ENCODE measurements around the gene MFN2.

MFN2 gene

DNA sequence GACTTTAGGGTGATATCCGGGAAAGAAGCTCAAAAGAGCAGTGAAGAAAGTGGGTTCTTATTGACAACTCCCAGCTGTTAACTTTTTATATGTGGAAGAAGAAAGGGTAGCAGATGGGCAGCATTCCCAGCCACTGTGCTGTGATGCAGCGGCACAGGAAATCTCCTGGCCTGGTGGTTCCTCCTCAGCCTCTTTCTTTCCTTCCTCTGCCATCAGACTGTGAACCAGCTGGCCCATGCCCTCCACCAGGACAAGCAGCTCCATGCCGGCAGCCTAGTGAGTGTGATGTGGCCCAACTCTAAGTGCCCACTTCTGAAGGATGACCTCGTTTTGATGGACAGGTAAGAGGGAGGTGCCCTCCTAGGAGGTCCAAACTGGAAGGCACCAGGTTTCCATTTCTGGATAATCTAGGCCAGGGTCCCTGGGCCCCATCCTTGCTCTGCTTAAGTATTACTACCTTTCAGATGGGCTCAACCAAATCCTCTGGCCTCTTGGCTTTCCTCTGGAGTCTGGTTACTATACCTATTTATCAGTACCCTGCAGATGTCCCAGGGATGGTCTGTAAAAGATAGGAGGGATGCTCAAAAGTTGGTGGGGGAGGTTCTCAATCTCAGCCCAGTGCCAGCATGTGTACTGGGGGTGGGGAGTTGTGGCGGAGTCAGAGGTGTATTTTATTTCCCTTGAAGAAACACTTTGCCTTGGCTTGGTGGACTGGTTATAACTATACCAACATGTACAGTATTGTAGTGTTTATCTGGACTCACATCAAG lies 17.0 kb downstream of the MFN2 start:
- ChIA-PET CTCF (interaction anchor here (0.5 kb wide), 1 partner anchor 461 kb away, joined by 3 read pairs; no protein-coding TSS in a partner anchor), POLR2A (interaction anchor here (0.6 to 1.6 kb wide), 5 partner anchors 12 to 97 kb away, joined by 3 to 7 read pairs (median 4); partner anchors contain the start of gene MIIP)
- Histone ChIP-seq H3K36me3 (ENCODE audit: control insufficient read depth in 2 of 2, insufficient read depth in 1 of 2, low read length in 2 of 2) (peaks cover 40 to 96% of the 10 kb centered on the region in 2 experiments), H3K4me3 (ENCODE audit: low read depth, low read length) (no peak overlapping the region), H3K27ac (ENCODE audit: extremely low read depth, low read depth, low read length) (no peak overlapping the region), H3K4me1 (ENCODE audit: control insufficient read depth, insufficient read depth, low read length) (no peaks in the 10 kb centered on the region), H3K9me3 (ENCODE audit: control insufficient read depth, insufficient read depth, low read depth, low read length) (no peaks in the 10 kb centered on the region)
- no peak for TF ChIP-seq ZNF266 (tag by site-specific recombination; IDR thresholded peaks at IDR 0.05; ENCODE audit: low read depth)
- no peak for TF ChIP-seq ZNF704 (tag by site-specific recombination; IDR thresholded peaks at IDR 0.05)
- TF ChIP-seq CTCF (tag by site-specific recombination; IDR thresholded peaks at IDR 0.05), result no peak
- TF ChIP-seq, protein P1, sequence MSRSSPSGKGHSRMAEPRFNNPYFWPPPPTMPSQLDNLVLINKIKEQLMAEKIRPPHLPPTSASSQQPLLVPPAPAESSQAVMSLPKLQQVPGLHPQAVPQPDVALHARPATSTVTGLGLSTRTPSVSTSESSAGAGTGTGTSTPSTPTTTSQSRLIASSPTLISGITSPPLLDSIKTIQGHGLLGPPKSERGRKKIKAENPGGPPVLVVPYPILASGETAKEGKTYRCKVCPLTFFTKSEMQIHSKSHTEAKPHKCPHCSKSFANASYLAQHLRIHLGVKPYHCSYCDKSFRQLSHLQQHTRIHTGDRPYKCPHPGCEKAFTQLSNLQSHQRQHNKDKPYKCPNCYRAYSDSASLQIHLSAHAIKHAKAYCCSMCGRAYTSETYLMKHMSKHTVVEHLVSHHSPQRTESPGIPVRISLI (tag by site-specific recombination; IDR thresholded peaks at IDR 0.05), result no peak
- no peak for TF ChIP-seq ZNF16 (tag by site-specific recombination; IDR thresholded peaks at IDR 0.05; ENCODE audit: low read depth)
- TF ChIP-seq, protein P2, sequence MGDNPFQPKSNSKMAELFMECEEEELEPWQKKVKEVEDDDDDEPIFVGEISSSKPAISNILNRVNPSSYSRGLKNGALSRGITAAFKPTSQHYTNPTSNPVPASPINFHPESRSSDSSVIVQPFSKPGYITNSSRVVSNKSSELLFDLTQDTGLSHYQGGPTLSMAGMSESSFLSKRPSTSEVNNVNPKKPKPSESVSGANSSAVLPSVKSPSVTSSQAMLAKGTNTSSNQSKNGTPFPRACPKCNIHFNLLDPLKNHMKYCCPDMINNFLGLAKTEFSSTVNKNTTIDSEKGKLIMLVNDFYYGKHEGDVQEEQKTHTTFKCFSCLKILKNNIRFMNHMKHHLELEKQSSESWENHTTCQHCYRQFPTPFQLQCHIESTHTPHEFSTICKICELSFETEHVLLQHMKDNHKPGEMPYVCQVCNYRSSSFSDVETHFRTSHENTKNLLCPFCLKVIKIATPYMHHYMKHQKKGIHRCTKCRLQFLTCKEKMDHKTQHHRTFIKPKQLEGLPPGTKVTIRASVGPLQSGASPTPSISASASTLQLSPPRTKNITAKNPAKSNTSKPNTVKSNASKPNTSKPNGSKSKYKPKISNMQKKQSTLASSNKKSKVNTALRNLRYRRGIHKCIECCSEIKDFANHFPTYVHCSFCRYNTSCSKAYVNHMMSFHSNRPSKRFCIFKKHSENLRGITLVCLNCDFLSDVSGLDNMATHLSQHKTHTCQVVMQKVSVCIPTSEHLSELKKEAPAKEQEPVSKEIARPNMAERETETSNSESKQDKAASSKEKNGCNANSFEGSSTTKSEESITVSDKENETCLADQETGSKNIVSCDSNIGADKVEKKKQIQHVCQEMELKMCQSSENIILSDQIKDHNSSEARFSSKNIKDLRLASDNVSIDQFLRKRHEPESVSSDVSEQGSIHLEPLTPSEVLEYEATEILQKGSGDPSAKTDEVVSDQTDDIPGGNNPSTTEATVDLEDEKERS (tag by site-specific recombination; IDR thresholded peaks at IDR 0.05), result no peak
- TF ChIP-seq ZBTB1 (tag by site-specific recombination; IDR thresholded peaks at IDR 0.05), result no peak
- TF ChIP-seq ZNF391 (tag by site-specific recombination; IDR thresholded peaks at IDR 0.05; ENCODE audit: borderline replicate concordance, low read depth), result no peak
- TF ChIP-seq, protein P3, sequence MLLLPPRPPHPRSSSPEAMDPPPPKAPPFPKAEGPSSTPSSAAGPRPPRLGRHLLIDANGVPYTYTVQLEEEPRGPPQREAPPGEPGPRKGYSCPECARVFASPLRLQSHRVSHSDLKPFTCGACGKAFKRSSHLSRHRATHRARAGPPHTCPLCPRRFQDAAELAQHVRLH (tag by site-specific recombination; IDR thresholded peaks at IDR 0.05), result no peak
- TF ChIP-seq ZNF404 (tag by site-specific recombination; IDR thresholded peaks at IDR 0.05), result no peak
- no peak for TF ChIP-seq HIC1 (tag by site-specific recombination; IDR thresholded peaks at IDR 0.05)
- no peak for TF ChIP-seq ZNF623 (tag by site-specific recombination; IDR thresholded peaks at IDR 0.05)
- TF ChIP-seq ZNF501 (tag by site-specific recombination; IDR thresholded peaks at IDR 0.05), result no peak

DNA sequence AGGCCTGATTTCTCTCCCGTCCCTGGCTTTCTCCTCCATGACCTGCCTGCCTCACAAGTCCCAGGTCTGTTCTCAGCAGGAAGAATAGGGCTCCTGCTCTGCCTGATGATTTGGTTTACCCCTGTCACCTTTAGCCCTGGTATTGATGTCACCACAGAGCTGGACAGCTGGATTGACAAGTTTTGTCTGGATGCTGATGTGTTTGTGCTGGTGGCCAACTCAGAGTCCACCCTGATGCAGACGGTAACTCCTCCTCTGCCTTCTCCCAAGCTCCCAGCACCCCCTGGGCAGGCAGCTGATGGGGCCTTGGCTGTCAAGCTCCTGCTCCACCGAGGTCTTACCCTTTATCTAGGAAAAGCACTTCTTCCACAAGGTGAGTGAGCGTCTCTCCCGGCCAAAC lies 18.4 kb downstream of the MFN2 start:
- ChIA-PET CTCF (no interaction called here), POLR2A (no interaction called here)
- no peak overlapping the region for H3K27ac ChIP-seq (ENCODE audit: extremely low read depth, low read depth, low read length)

More for the DNA sequence above, 18.4 kb downstream of the MFN2 start:
- Histone ChIP-seq H3K4me3 (ENCODE audit: low read depth, low read length) (no peak overlapping the region), H3K9me3 (ENCODE audit: control insufficient read depth, insufficient read depth, low read depth, low read length) (no peaks in the 10 kb centered on the region), H3K36me3 (ENCODE audit: control insufficient read depth in 2 of 2, insufficient read depth in 1 of 2, low read length in 2 of 2) (peaks cover 34 to 97% of the 10 kb centered on the region in 2 experiments; a peak in 2 of 3 replicates), H3K4me1 (ENCODE audit: control insufficient read depth, insufficient read depth, low read length) (no peaks in the 10 kb centered on the region)
- TF ChIP-seq ZNF830 (tag by site-specific recombination; IDR thresholded peaks at IDR 0.05; ENCODE audit: low read depth), result no peak
- TF ChIP-seq ZNF169 (tag by site-specific recombination; IDR thresholded peaks at IDR 0.05), result no peak
- TF ChIP-seq ZNF518A (tag by site-specific recombination; conservative IDR thresholded peaks at IDR 0.05; ENCODE audit: low read depth), result no peak
- no peak for TF ChIP-seq ZNF585B (tag by site-specific recombination; IDR thresholded peaks at IDR 0.05)
- TF ChIP-seq OSR2 (tag by site-specific recombination; IDR thresholded peaks at IDR 0.05), result no peak
